HCT116 (cell line): ENCODE measurements around the gene PRKAR1A. TPM values are rescaled to one million over a fixed set of nuclear protein-coding genes. Genes with fewer than 3 reads are reported as not detected.

ENCODE experiments used
- ATAC-seq: fragments of 200-7000 bp; cut with Tn5 transposase; 2 replicates; pipeline ENCODE4 v1.9.1; 2020; ENCODE audit warnings: mild to moderate bottlenecking, moderate library complexity
- BruUV-seq: library from RNA; stranded (reverse); fragments of 400-500 nt; replicated peaks from 2 replicates; lab custom pipeline; 2021; lab: Mats Ljungman, UMichigan
- CTCF ChIA-PET: fragments of 300-600 bp; sonication (Branson Sonifier 250); formaldehyde crosslinking; loops from one replicate; lab custom pipeline; 2021; ENCODE audit warnings: antibody characterized with exemption; lab: Charles Lee
- POLR2A ChIA-PET: fragments of 300-600, 350-600 bp; sonication (Branson Sonifier 250); formaldehyde crosslinking; loops from one replicate; lab custom pipeline; 2021; ENCODE audit warnings: antibody characterized with exemption; lab: Charles Lee
- RAD21 ChIA-PET, 2 experiments: fragments of 300-600 bp; sonication (Branson Sonifier 250); formaldehyde crosslinking; loops; one replicate each; lab custom pipeline; 2023; ENCODE audit warnings: low total read pairs in 2 of 2; ENCODE audit not compliant: uncharacterized antibody in 2 of 2, unreplicated experiment in 2 of 2, low non-redundant PET in 1 of 2; lab: Charles Lee
- DNase-seq: peaks from one replicate; pipeline ENCODE4 v3.0.0-alpha.2; 2010; ENCODE audit warnings: low read depth, low spot score
- H2AFZ ChIP-seq: fragments of 200-600 bp; shearing (Covaris generic), sonication (generic); 2 replicates; pipeline ENCODE4 v1.6.1; 2017; ENCODE audit warnings: low read depth, mixed run types, mixed read lengths, antibody characterized with exemption, low read length; ENCODE audit not compliant: poor library complexity, severe bottlenecking
- H3K27ac ChIP-seq: 2 replicates; pipeline ENCODE4 v1.5.1; 2012; ENCODE audit warnings: low read depth, low read length
- H3K27me3 ChIP-seq: fragments of 200-600 bp; sonication (generic); 2 replicates; pipeline ENCODE4 v1.6.1; 2016; ENCODE audit warnings: mixed run types, low read length, mixed read lengths; ENCODE audit not compliant: insufficient read depth
- H3K36me3 ChIP-seq, 2 experiments: fragments of 200-500 bp in 1 of 2; fragments of 200-600 bp in 1 of 2; sonication (Bioruptor generic) in 1 of 2; sonication (generic) in 1 of 2; 2 replicates each; pipeline versions ENCODE4 v1.5.1 to v1.6.1; 2014 to 2016; ENCODE audit warnings: low read length in 2 of 2, inconsistent platforms in 1 of 2, mixed read lengths in 1 of 2, mixed run types in 1 of 2; ENCODE audit not compliant: insufficient read depth in 2 of 2, control insufficient read depth in 1 of 2
- H3K4me1 ChIP-seq, 2 experiments: fragments of 200-600 bp in 1 of 2; sonication (generic) in 1 of 2; 2 replicates each; pipeline versions ENCODE4 v1.5.1 to v1.6.1; 2012 to 2017; ENCODE audit warnings: low read length in 2 of 2, inconsistent platforms in 1 of 2, mild to moderate bottlenecking in 1 of 2, mixed read lengths in 1 of 2, mixed run types in 1 of 2, moderate library complexity in 1 of 2; ENCODE audit not compliant: insufficient read depth in 2 of 2, control insufficient read depth in 1 of 2
- H3K4me2 ChIP-seq: fragments of 200-600 bp; sonication (generic); 2 replicates; pipeline ENCODE4 v1.6.1; 2017; ENCODE audit warnings: mixed run types, low read length, mixed read lengths
- H3K4me3 ChIP-seq, 2 experiments: fragments of 200-600 bp in 1 of 2; sonication (generic) in 1 of 2; replicated peaks in 1 of 2; 2 replicates each; pipeline ENCODE4 v1.5.1; 2011 to 2016; ENCODE audit warnings: low read length in 2 of 2, control low read depth in 1 of 2, low read depth in 1 of 2, mild to moderate bottlenecking in 1 of 2, mixed read lengths in 1 of 2, mixed run types in 1 of 2
- H3K79me2 ChIP-seq: fragments of 200-600 bp; sonication (generic); 2 replicates; pipeline ENCODE4 v1.6.1; 2017; ENCODE audit warnings: mild to moderate bottlenecking, mixed run types, low read length, moderate library complexity, mixed read lengths; ENCODE audit not compliant: insufficient read depth
- H3K9ac ChIP-seq: fragments of 200-600 bp; sonication (generic); 2 replicates; pipeline ENCODE4 v1.6.1; 2016; ENCODE audit warnings: low read length, mixed read lengths
- H3K9me2 ChIP-seq: fragments of 200-600 bp; sonication (generic), shearing (Covaris generic); 2 replicates; pipeline ENCODE4 v1.6.1; 2017; ENCODE audit warnings: mixed run types, mild to moderate bottlenecking, moderate library complexity; ENCODE audit not compliant: insufficient read depth
- H3K9me3 ChIP-seq, 2 experiments: fragments of 200-500 bp in 1 of 2; fragments of 200-600 bp in 1 of 2; sonication (Bioruptor generic) in 1 of 2; sonication (generic) in 1 of 2; 2 replicates each; pipeline ENCODE4 v1.6.1; 2014 to 2017; ENCODE audit warnings: low read length in 2 of 2, mixed read lengths in 2 of 2, inconsistent platforms in 1 of 2, low read depth in 1 of 2, mild to moderate bottlenecking in 1 of 2, mixed run types in 1 of 2, moderate library complexity in 1 of 2; ENCODE audit not compliant: control insufficient read depth in 1 of 2, insufficient read depth in 1 of 2
- H4K20me1 ChIP-seq: fragments of 200-600 bp; sonication (generic), shearing (Covaris generic); 2 replicates; pipeline ENCODE4 v1.6.1; 2017; ENCODE audit warnings: mixed run types, mild to moderate bottlenecking, moderate library complexity; ENCODE audit not compliant: insufficient read depth
- ATF3 ChIP-seq: IDR thresholded peaks from 2 replicates; pipeline ENCODE4 v1.6.1; 2012
- CEBPB ChIP-seq: IDR thresholded peaks from 2 replicates; pipeline ENCODE4 v1.6.1; 2012; ENCODE audit warnings: low read depth
- CTCF ChIP-seq, 3 experiments: fragments of 200-600 bp in 1 of 3; sonication (generic) in 1 of 3; IDR thresholded peaks in 2 of 3; conservative IDR thresholded peaks in 1 of 3; 2 replicates each; pipeline ENCODE4 v1.5.1; 2012 to 2017; ENCODE audit warnings: low read depth in 2 of 3, low read length in 2 of 3, antibody characterized with exemption in 1 of 3, borderline replicate concordance in 1 of 3, control low read depth in 1 of 3, mild to moderate bottlenecking in 1 of 3, mixed read lengths in 1 of 3, mixed run types in 1 of 3, moderate library complexity in 1 of 3; ENCODE audit not compliant: insufficient read depth in 1 of 3
- EGR1 ChIP-seq: IDR thresholded peaks from 2 replicates; pipeline ENCODE4 v1.6.1; 2012; ENCODE audit warnings: low read depth
- ELF1 ChIP-seq: IDR thresholded peaks from 2 replicates; pipeline ENCODE4 v1.6.1; 2012; ENCODE audit warnings: low read depth, borderline replicate concordance
- EZH2 ChIP-seq: fragments of 200-600 bp; sonication (generic); IDR thresholded peaks from 2 replicates; pipeline ENCODE4 v1.6.1; 2017; ENCODE audit warnings: antibody characterized with exemption, mixed run types
- FOSL1 ChIP-seq: IDR thresholded peaks from 2 replicates; pipeline ENCODE4 v1.6.1; 2012; ENCODE audit warnings: low read depth
- POLR2A ChIP-seq: IDR thresholded peaks from 2 replicates; pipeline ENCODE4 v1.7.0; 2011; ENCODE audit warnings: borderline replicate concordance; ENCODE audit not compliant: insufficient read depth, insufficient read length; ENCODE audit errors: extremely low read depth
- POLR2AphosphoS5 ChIP-seq: IDR thresholded peaks from 2 replicates; pipeline ENCODE4 v1.6.1; 2011; ENCODE audit warnings: mild to moderate bottlenecking, low read depth, low read length, moderate library complexity
- RAD21 ChIP-seq: IDR thresholded peaks from 2 replicates; pipeline ENCODE4 v1.6.1; 2012; ENCODE audit warnings: low read depth, mild to moderate bottlenecking
- REST ChIP-seq: IDR thresholded peaks from 2 replicates; pipeline ENCODE4 v1.6.1; 2012; ENCODE audit warnings: low read depth
- SIN3A ChIP-seq: IDR thresholded peaks from 2 replicates; pipeline ENCODE4 v1.6.1; 2012; ENCODE audit warnings: low read depth
- SP1 ChIP-seq: IDR thresholded peaks from 2 replicates; pipeline ENCODE4 v1.6.1; 2012; ENCODE audit warnings: low read depth
- YY1 ChIP-seq: IDR thresholded peaks from 2 replicates; pipeline ENCODE4 v1.6.1; 2011; ENCODE audit warnings: low read length, low read depth, moderate library complexity, mild to moderate bottlenecking; ENCODE audit not compliant: insufficient replicate concordance; ENCODE audit errors: extremely low read depth
- ZNF274 ChIP-seq: fragments of 200-500 bp; sonication (Bioruptor generic); IDR thresholded peaks from 2 replicates; pipeline ENCODE4 v1.6.1; 2014; ENCODE audit warnings: mild to moderate bottlenecking, low read depth, low read length, inconsistent platforms
- intact Hi-C: fragments of 100-400 bp; cut with micrococcal nuclease; formaldehyde crosslinking; loops from 2 replicates; pipeline ENCODE4 v1.10.0; 2022
- total RNA-seq: library from RNA; stranded (reverse); gene quantifications from one replicate; pipeline ENCODE4 v1.2.1, GENCODE V29; 2021; ENCODE audit not compliant: unreplicated experiment

PRKAR1A gene
- total RNA-seq, 1 experiment from 2014 or later = 295 TPM

DNA sequence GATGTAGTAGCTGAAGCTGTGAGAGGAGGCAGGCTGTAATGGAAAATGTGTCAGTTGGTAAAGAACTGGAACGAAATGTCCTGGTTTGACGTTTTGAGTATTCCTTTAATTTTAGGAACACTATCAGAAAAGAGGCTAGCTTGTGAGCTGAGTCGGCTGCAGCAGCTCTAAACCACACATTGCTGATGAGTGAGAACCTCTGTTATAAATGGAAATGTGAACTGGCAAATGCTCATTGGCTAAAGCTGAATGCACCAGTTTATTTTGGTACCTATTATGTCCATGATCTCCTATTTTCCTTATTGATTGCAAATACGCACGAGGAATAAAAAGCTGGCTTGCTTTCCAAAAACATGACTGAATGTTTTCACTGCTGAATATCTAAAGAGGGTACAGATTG is 43.9 kb upstream of the PRKAR1A start:
- TF ChIP-seq SP1 (no peak), SIN3A (no peak), YY1 (no peak), CEBPB (no peak), POLR2A (no peak), EZH2 (no peak)
- Histone ChIP-seq H3K9me2 (no peaks in the 10 kb centered on the region), H3K9ac (no peak overlapping the region), H3K4me1 (peaks cover 3 to 8% of the 10 kb centered on the region in 2 experiments; a peak in 3 of 4 replicates), H3K27me3 (no peaks in the 10 kb centered on the region), H3K4me2 (no peak overlapping the region), H3K27ac (no peak overlapping the region), H3K9me3 (no peaks in the 10 kb centered on the region), H3K36me3 (no peaks in the 10 kb centered on the region), H3K79me2 (no peaks in the 10 kb centered on the region), H4K20me1 (no peaks in the 10 kb centered on the region), H2AFZ (no peak overlapping the region), H3K4me3 (no peak overlapping the region)
- ChIA-PET CTCF (interaction anchor here (1.3 kb wide), 1 partner anchor 268 kb away, joined by 3 read pairs; no protein-coding TSS in a partner anchor), RAD21 (no interaction called here), POLR2A (interaction anchor here (0.9 to 1.3 kb wide), 2 partner anchors 8 to 10 kb away, joined by 3 read pairs; no protein-coding TSS in a partner anchor)
- no TSS peak for BruUV-seq
- DNase-seq (no peak), ATAC-seq (no peak)
- intact Hi-C loops = loop anchor here (5.0 to 10.0 kb wide), 3 partner anchors 144 to 779 kb away; no protein-coding TSS in a partner anchor

DNA sequence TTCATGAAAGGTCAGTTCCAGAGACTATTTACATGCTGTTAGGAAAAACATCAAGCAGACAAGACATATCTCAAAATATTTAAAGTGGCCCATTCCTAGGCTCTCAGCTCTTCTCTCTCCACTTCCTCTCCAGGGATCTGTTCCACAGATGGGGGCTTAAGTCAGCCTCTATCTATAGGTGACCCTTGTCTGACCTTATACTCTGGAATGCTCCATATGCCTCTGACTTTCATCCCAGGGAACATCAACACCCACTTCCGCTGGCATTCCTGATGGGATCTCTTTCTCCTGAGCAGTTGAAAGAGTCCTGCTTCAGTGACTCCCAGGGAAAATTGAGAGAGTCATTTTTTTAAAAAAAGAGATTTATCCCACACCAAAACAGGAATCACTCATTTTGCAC is 43.4 kb upstream of the PRKAR1A start:
- RAD21 ChIA-PET = no interaction called here
- Histone ChIP-seq H3K79me2 (no peaks in the 10 kb centered on the region), H3K9ac (no peak overlapping the region), H3K9me2 (no peaks in the 10 kb centered on the region), H4K20me1 (no peaks in the 10 kb centered on the region), H3K4me3 (no peak overlapping the region), H3K27ac (no peak overlapping the region), H3K9me3 (no peaks in the 10 kb centered on the region), H2AFZ (no peak overlapping the region), H3K27me3 (no peaks in the 10 kb centered on the region), H3K36me3 (no peaks in the 10 kb centered on the region), H3K4me2 (no peak overlapping the region), H3K4me1 (peaks cover 3 to 8% of the 10 kb centered on the region in 2 experiments; a peak in 3 of 4 replicates)
- BruUV-seq = no TSS peak
- CTCF ChIA-PET = interaction anchor here (1.3 kb wide), 1 partner anchor 268 kb away, joined by 3 read pairs; no protein-coding TSS in a partner anchor
- POLR2A ChIA-PET = interaction anchor here (1.3 kb wide), 1 partner anchor 9 kb away, joined by 3 read pairs; no protein-coding TSS in a partner anchor
- intact Hi-C loops = loop anchor here (5.0 to 10.0 kb wide), 3 partner anchors 144 to 779 kb away; no protein-coding TSS in a partner anchor
- ATAC-seq (no peak), DNase-seq (no peak)
- no peak for TF ChIP-seq CTCF (IDR thresholded peaks at IDR 0.05 in 2 of 3, conservative IDR thresholded peaks at IDR 0.05 in 1 of 3; ENCODE audit: borderline replicate concordance in 1 of 3, insufficient read depth in 1 of 3, low read depth in 2 of 3, low read length in 2 of 3)
- no peak for TF ChIP-seq FOSL1
- TF ChIP-seq POLR2AphosphoS5 = no peak
- TF ChIP-seq SIN3A = no peak
- no peak for TF ChIP-seq ELF1
- no peak for TF ChIP-seq ATF3
- TF ChIP-seq ZNF274 = no peak
- TF ChIP-seq REST = no peak
- no peak for TF ChIP-seq RAD21
- TF ChIP-seq EGR1 = no peak
